GM18505 (cell line): Measurements from ENCODE around the gene GLRA3.

Experiments
- ATAC-seq: cut with Tn5 transposase; IDR thresholded peaks from one replicate; pipeline ENCODE4 v1.9.1; 2021; ENCODE audit not compliant: unreplicated experiment
- POLR2A ChIP-seq: IDR thresholded peaks from 4 replicates; pipeline ENCODE4 v1.6.1; 2011; ENCODE audit warnings: borderline replicate concordance; ENCODE audit not compliant: insufficient read depth, insufficient read length; ENCODE audit errors: extremely low read depth

Gene GLRA3

GRCh38 chr4:174611792-174612191 is 217.3 kb downstream of the GLRA3 start:
- no peak for TF ChIP-seq POLR2A
- ATAC-seq = no peak

GRCh38 chr4:174607792-174608191 is 221.3 kb downstream of the GLRA3 start:
- TF ChIP-seq POLR2A = no peak

GRCh38 chr4:174604198-174604597 is 224.8 kb downstream of the GLRA3 start:
- no peak for TF ChIP-seq POLR2A

More at GRCh38 chr4:174607792-174608191, 221.3 kb downstream of the GLRA3 start:
- ATAC-seq = no peak

GRCh38 chr4:174600391-174600790 is 228.7 kb downstream of the GLRA3 start:
- no peak for TF ChIP-seq POLR2A
- no peak for ATAC-seq

More at GRCh38 chr4:174604198-174604597, 224.8 kb downstream of the GLRA3 start:
- no peak for ATAC-seq

- TF ChIP-seq POLR2A = no peak
Observed at GRCh38 chr4:174598800-174599199, 230.2 kb downstream of the GLRA3 start.

GRCh38 chr4:174596513-174596912 is 232.5 kb downstream of the GLRA3 start:
- ATAC-seq = no peak
- no peak for TF ChIP-seq POLR2A

More at GRCh38 chr4:174598800-174599199, 230.2 kb downstream of the GLRA3 start:
- no peak for ATAC-seq

- no peak for TF ChIP-seq POLR2A
- ATAC-seq = no peak
Observed at GRCh38 chr4:174595141-174595929, 233.7 kb downstream of the GLRA3 start.

- TF ChIP-seq POLR2A = no peak
- no peak for ATAC-seq
Observed at GRCh38 chr4:174593701-174594100, 235.3 kb downstream of the GLRA3 start.

GRCh38 chr4:174592985-174593335 is 236.1 kb downstream of the GLRA3 start:
- TF ChIP-seq POLR2A = no peak
- ATAC-seq = no peak

GRCh38 chr4:174592256-174592984 is 236.6 kb downstream of the GLRA3 start:
- no peak for TF ChIP-seq POLR2A
- no peak for ATAC-seq

- peak; percentile 92 for ATAC-seq
Observed at GRCh38 chr4:174591243-174592021, 237.6 kb downstream of the GLRA3 start.

GRCh38 chr4:174590336-174590735 is 238.7 kb downstream of the GLRA3 start:
- TF ChIP-seq POLR2A = no peak
- ATAC-seq = no peak

More at GRCh38 chr4:174591243-174592021, 237.6 kb downstream of the GLRA3 start:
- TF ChIP-seq POLR2A = no peak
